Activated CD8-positive, alpha-beta memory T cell treated with anti-CD3 and anti-CD28 coated beads for 24 hours (primary cell): ENCODE results near the gene SLC22A31.
"Not testable (repeated sequence)": the region's sequence is repeated elsewhere in the genome, so short reads cannot be mapped to it uniquely, and the experiment has no call there.

Source experiments
- DNase-seq: peaks from one replicate; pipeline ENCODE4 v3.0.0-alpha.2; 2020

The SLC22A31 gene

DNA sequence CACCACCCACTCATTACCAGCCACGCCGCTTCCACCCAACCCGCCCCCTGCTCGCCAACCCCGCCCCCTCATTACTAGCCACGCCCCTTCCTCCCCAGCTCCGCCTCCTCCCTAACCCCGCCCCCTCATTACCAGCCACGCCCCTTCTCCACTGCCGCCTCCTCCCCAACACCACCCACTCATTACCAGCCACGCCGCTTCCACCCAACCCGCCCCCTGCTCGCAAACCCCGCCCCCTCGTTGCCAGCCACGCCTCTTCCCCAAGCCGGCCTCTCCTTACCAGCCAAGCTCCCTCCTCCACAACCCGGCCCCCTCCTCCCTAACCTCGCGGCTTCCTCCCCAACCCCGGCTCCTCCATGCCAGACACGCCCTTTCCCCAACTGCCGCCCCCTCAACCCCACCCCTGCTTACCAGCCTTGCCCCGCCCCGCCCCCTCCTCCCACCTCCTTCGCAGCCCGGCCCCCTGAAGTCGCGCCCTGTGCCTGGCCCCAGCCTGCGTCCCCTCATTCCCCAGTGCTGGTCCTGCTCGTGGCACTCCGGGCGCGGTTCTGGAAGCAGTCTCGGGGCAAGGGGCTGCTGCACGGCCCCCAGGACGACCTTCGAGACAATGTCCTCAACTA, 7.3 kb downstream of the SLC22A31 start:
- DNase-seq = peak; percentile 80

DNA sequence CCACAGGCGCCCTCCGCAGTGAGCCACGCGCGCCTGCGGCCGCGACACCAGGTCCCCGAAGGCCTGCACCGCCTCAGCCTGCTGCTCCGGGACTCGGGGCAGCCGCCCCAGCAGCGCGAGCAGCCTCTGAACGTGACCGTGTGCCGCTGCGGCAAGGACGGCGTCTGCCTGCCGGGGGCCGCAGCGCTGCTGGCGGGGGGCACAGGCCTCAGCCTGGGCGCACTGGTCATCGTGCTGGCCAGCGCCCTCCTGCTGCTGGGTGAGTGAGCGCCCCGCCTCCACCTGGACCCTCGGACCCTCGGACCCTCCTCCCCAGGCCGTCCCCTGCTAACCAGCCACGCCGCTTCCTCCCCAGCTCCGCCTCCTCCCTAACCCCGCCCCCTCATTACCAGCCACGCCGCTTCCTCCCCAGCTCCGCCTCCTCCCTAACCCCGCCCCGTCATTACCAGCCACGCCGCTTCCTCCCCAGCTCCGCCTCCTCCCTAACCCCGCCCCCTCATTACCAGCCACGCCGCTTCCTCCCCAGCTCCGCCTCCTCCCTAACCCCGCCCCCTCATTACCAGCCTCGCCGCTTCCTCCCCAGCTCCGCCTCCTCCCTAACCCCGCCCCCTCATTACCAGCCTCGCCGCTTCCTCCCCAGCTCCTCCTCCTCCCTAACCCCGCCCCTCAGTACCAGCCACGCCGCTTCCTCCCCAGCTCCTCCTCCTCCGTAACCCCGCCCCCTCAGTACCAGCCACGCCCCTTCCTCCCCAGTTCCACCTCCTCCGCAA, 8.0 kb downstream of the SLC22A31 start:
- DNase-seq = peak; percentile 86

- DNase-seq = no peak
Measured at GRCh38 chr16:89191901-89192185, 8.5 kb downstream of the SLC22A31 start.

DNA sequence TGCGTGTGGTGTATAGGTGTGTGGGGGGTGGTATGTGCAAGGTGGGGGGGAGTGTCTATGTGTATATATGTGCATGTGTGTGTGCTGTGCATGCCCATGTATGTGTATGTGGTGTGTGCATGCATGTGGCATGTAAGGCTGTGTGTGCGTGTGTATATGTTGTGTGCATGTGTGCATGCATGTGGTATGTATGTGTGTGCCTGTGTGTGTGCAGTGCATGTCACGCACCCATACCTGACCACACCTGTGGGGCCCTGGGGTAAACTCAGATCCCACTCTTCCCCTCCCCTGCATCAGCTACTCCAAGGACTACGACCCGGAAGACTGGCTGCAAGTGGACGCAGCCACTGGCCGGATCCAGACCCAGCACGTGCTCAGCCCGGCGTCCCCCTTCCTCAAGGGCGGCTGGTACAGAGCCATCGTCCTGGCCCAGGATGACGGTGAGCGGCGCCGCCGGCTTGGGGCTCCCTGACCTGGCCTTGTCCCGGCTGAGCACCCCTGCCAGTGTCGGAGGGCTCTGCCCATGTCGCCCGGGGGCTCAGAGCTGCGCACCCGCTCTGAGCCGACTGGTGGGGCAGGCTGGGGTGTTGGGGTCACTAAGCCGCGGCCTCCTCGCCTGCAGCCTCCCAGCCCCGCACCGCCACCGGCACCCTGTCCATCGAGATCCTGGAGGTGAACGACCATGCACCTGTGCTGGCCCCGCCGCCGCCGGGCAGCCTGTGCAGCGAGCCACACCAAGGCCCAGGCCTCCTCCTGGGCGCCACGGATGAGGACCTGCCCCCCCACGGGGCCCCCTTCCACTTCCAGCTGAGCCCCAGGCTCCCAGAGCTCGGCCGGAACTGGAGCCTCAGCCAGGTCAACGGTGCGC, 9.1 kb downstream of the SLC22A31 start:
- DNase-seq = no peak

DNA sequence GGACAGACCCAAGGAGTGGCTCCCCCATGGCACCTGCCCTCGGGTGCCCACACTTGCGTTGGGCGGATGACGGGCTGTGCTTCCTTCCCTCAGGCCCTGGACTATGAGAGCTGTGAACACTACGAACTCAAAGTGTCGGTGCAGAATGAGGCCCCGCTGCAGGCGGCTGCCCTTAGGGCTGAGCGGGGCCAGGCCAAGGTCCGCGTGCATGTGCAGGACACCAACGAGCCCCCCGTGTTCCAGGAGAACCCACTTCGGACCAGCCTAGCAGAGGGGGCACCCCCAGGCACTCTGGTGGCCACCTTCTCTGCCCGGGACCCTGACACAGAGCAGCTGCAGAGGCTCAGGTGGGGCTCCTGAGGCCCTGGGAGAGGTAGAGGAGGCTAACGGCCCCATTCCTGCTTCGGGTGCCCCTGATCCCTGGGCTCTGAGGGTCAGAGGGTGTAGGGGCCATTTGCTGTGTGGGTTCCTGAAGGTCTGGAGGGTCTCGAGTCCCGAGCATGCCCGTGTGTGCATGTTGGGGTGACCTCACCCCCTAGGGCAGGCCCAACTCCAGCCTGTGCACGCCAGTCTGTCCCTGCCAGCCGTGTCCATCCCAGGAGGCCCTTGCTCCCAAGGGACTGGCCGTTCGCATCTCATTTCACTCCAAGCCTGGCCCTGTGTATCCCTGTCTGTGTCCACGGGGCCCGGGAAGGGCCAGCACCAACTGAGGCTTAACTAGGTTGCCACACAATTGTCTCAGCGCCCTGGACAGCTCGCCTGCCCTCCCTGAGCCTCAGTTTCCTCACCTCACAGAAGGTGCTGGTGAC, 10.0 kb downstream of the SLC22A31 start:
- DNase-seq = no peak

DNA sequence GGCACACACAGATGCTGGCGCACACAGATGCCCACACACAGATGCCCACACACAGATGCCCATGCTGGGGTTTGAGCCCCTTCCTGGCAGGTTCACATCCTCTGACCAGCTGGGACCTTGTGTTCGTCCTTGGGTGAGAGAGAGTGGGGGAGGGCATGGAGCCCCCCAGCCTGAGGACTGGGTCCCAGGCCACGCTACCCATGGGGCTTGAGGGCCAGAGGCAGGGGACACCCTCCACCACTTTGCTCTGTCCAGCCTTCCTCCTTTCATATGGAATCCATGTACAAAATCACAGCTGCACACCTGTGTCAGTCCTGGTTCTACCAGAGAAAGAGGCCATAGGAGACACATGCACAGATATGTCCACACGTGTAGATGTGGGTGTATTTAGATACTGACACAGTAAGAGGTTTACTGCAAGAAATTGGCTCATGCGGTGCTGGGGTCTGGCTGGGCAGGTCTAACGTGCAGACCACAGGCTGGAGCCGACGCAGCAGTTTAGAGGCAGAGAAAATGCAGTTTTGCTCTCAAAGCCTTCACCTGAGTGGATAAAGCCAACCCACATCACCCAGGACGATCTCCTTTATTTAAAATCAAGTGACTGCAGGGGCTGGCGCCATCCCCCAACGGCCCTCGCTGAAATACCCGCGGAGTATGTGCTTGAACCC, 10.8 kb downstream of the SLC22A31 start:
- DNase-seq = no peak

DNA sequence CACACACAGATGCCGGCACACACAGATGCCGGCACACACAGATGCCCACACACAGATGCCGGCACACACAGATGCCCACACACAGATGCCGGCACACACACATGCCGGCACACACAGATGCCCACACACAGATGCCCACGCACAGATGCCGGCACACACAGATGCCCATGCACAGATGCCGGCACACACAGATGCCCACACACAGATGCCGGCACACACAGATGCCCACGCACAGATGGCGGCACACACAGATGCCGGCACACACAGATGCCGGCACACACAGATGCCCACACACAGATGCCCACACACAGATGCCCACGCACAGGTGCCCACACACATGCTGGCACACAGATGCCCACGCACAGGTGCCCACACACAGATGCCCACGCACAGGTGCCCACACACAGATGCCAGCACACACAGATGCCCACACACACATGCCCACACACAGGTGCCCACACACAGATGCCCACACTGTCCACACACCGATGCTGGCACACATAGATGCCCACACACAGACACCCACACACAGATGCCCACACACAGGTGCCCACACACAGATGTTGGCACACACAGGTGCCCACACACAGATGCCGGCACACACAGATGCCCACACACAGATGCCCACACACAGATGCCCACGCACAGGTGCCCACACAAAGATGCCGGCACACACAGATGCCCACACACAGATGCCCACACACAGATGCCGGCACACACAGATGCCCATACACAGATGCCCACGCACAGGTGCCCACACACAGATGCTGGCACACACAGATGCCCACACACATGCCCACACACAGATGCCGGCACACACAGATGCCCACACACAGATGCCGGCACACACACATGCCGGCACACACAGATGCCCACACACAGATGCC, 11.6 kb downstream of the SLC22A31 start:
- DNase-seq = not testable (repeated sequence)

DNA sequence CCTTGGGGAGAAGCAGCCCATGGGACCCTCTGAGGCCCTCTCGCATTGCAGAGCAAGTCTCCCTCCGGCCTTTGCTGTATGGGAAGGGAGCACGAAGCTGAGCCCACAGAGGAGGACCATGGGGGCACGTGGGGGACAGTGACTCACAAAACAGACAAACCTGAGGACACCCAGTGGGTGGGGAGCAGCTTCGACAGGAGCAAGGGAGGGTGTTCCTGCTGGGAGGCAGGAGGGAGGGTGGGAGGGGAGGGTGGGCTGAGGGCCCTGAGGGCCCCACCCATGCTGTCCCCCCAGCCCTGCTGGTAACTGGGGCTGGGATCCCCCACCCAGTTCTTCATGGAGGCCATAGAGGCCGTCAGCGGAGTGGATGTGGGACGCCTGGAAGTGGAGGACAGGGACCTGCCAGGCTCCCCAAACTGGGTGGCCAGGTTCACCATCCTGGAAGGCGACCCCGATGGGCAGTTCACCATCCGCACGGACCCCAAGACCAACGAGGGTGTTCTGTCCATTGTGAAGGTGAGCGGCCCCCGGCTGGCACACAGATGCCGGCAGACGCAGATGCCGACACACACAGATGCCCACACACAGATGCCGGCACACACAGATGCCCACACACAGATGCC, 12.5 kb downstream of the SLC22A31 start:
- DNase-seq = no peak

- DNase-seq = no peak
Measured at GRCh38 chr16:89187032-89187769, 13.1 kb downstream of the SLC22A31 start.

GRCh38 chr16:89186593-89187031, 13.7 kb downstream of the SLC22A31 start:
- not testable (repeated sequence) for DNase-seq

DNA sequence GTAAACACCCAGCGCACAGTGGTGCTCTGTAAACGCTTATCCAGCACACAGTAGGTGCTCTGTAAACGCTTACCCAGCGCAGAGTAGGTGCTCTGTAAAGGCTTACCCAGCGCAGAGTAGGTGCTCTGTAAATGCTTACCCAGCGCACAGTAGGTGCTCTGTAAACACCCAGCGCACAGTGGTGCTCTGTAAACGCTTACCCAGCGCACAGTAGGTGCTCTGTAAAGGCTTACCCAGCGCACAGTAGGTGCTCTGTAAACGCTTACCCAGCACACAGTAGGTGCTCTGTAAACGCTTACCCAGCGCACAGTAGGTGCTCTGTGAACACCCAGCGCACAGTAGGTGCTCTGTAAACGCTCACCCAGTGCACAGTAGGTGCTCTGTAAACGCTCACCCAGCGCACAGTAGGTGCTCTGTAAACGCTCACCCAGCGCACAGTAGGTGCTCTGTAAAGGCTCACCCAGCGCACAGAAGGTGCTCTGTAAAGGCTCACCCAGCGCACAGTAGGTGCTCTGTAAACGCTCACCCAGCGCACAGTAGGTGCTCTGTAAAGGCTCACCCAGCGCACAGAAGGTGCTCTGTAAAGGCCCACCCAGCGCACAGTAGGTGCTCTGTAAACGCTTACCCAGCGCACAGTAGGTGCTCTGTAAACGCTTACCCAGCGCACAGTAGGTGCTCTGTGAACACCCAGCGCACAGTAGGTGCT, 14.3 kb downstream of the SLC22A31 start:
- DNase-seq = not testable (repeated sequence)

GRCh38 chr16:89184933-89185794, 15.2 kb downstream of the SLC22A31 start:
- DNase-seq = no peak

DNA sequence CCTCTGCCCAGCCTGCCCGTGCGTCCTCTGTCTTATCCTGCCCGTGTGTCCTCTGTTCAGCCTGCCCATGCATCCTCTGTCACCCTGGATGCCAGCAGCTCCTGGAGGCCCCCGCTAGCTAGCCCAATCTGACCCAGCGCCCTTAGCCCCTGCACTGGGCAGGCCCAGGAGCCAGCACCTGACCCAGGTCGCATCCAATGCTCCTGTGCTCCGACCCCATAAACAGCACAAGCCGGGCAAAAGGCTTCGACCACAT, 15.7 kb downstream of the SLC22A31 start:
- no peak for DNase-seq

- no peak for DNase-seq
Measured at GRCh38 chr16:89183975-89184676, 16.2 kb downstream of the SLC22A31 start.

DNA sequence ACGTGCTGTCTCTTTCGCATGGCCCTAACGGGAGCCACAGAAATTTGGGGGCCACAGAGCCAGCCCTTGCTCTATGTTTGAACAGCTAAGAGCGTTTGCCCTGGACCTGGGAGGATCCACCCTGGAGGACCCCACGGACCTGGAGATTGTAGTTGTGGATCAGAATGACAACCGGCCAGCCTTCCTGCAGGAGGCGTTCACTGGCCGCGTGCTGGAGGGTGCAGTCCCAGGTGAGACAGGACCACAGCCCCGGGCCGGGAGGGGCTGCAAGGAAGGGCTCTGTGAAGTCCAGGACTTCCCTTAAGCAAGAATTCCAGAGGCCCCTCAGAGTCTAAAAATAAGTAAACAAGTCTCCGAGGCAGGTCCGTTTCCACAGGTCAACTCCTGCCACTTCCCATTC, 16.9 kb downstream of the SLC22A31 start:
- DNase-seq = no peak

- no peak for DNase-seq
Measured at GRCh38 chr16:89179656-89180315, 20.6 kb downstream of the SLC22A31 start.

- DNase-seq = no peak
Measured at GRCh38 chr16:89179148-89179484, 21.2 kb downstream of the SLC22A31 start.
